GM23248 (cell line): ENCODE results near the gene OR6K3. TPM values are rescaled to one million over a fixed set of nuclear protein-coding genes. Genes with fewer than 3 reads are reported as not detected.
"Not testable (repeated sequence)": the region's sequence is repeated elsewhere in the genome, so short reads cannot be mapped to it uniquely, and the experiment has no call there.

Experiments
- DNase-seq: peaks from one replicate; pipeline ENCODE4 v3.0.0-alpha.2; 2015
- H2AFZ ChIP-seq: fragments of 200-600 bp; sonication (generic); 2 replicates; pipeline ENCODE4 v1.6.1; 2016; ENCODE audit warnings: antibody characterized with exemption
- H3F3A ChIP-seq: fragments of 200-600 bp; sonication (generic); 2 replicates; pipeline ENCODE4 v1.6.1; 2016; ENCODE audit warnings: mild to moderate bottlenecking, antibody characterized with exemption, mixed run types; ENCODE audit not compliant: insufficient read depth
- H3K27ac ChIP-seq: fragments of 200-600 bp; sonication (generic); 2 replicates; pipeline ENCODE4 v1.5.1; 2016; ENCODE audit warnings: mild to moderate bottlenecking
- H3K27me3 ChIP-seq: fragments of 200-600 bp; sonication (generic); replicated peaks from 2 replicates; pipeline ENCODE4 v1.6.1; 2016; ENCODE audit warnings: mild to moderate bottlenecking; ENCODE audit not compliant: insufficient read depth
- H3K36me3 ChIP-seq: fragments of 200-600 bp; sonication (generic); 2 replicates; pipeline ENCODE4 v1.6.1; 2016; ENCODE audit warnings: low read depth, mild to moderate bottlenecking
- H3K4me1 ChIP-seq: fragments of 200-600 bp; sonication (generic); 2 replicates; pipeline ENCODE4 v1.6.1; 2016; ENCODE audit warnings: mild to moderate bottlenecking; ENCODE audit not compliant: insufficient read depth
- H3K4me2 ChIP-seq: fragments of 200-600 bp; sonication (generic); one replicate; pipeline ENCODE4 v1.6.1; 2016; ENCODE audit warnings: mild to moderate bottlenecking; ENCODE audit not compliant: unreplicated experiment
- H3K4me3 ChIP-seq: fragments of 200-600 bp; sonication (generic); 2 replicates; pipeline ENCODE4 v1.5.1; 2016; ENCODE audit warnings: mild to moderate bottlenecking
- H3K79me2 ChIP-seq: fragments of 200-600 bp; sonication (generic); 2 replicates; pipeline ENCODE4 v1.6.1; 2016; ENCODE audit warnings: mild to moderate bottlenecking; ENCODE audit not compliant: insufficient read depth
- H3K9ac ChIP-seq: fragments of 200-600 bp; sonication (generic); 2 replicates; pipeline ENCODE4 v1.6.1; 2016; ENCODE audit warnings: mild to moderate bottlenecking
- H3K9me2 ChIP-seq: fragments of 200-600 bp; sonication (generic); 2 replicates; pipeline ENCODE4 v1.6.1; 2016; ENCODE audit warnings: mixed run types, mild to moderate bottlenecking, moderate library complexity; ENCODE audit not compliant: insufficient read depth
- H3K9me3 ChIP-seq: fragments of 200-600 bp; sonication (generic); one replicate; pipeline ENCODE4 v1.6.1; 2017; ENCODE audit warnings: low read depth
- H4K20me1 ChIP-seq: fragments of 200-600 bp; sonication (generic); 2 replicates; pipeline ENCODE4 v1.6.0; 2016; ENCODE audit not compliant: insufficient read depth
- EZH2 ChIP-seq: fragments of 200-600 bp; sonication (generic); IDR thresholded peaks from 2 replicates; pipeline ENCODE4 v1.6.1; 2018; ENCODE audit warnings: antibody characterized with exemption, mild to moderate bottlenecking; ENCODE audit not compliant: insufficient read depth, poor library complexity, severe bottlenecking
- EZH2phosphoT487 ChIP-seq: fragments of 200-600 bp; sonication (generic); IDR thresholded peaks from 2 replicates; pipeline ENCODE4 v1.6.1; 2018; ENCODE audit warnings: antibody characterized with exemption, moderate library complexity, mild to moderate bottlenecking, low read depth; ENCODE audit not compliant: insufficient read depth
- WGBS, 2 experiments: methylation state at CpG; one replicate each; pipeline ENCODE4 v1.1.6; 2015 to 2017; ENCODE audit warnings: low lambda C conversion rate in 2 of 2, low coverage in 1 of 2; ENCODE audit errors: missing lambda C conversion rate in 2 of 2; 5-methylcytosine and 5-hydroxymethylcytosine counted together
- in situ Hi-C: fragments of 300-500 bp; cut with MboI; formaldehyde crosslinking; loops from 2 replicates; pipeline ENCODE4 v1.15.0; 2020
- polyA plus RNA-seq: library from polyadenylated mRNA; unstranded; fragments of >200 nt; fragmentation: Nextera tagmentation; extraction: Ambion mirVana; gene quantifications from 2 replicates; pipeline ENCODE4 v1.2.1, GENCODE V29; 2016
- total RNA-seq: library from RNA; depleted of rRNA; stranded (reverse); fragments of >200 nt; shearing (Covaris generic); gene quantifications from 2 replicates; pipeline ENCODE4 v1.2.3, GENCODE V29; 2014

Gene OR6K3
- total and polyA plus RNA-seq, 2 experiments from 2014 or later, result not detected

DNA sequence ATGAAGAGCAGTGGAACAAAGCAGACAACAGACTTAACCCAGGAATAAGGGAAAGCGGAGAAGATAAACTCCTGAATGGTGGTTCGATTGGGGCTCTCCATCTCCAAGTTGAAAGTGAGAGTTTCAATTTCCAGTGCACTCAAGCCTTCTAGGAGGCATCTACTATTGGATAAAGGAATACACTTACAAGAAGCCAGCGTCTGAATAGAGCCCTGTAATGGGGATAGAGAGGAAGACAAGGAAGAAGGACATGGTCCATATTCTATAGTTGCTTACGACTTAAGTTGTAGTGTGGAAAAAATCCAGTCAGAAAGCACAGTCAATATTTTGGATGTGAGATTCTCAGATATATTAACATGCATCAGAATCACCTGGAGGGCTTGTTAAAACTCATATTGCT is 20.0 kb downstream of the OR6K3 start, which contains the start of gene OR6K2:
TSS of gene OR6K2 (minus strand) at position 101 of the 400 bp plus-strand sequence. CDS start at position 101, 0 bp downstream.
- TF ChIP-seq EZH2 (no peak), EZH2phosphoT487 (no peak)

DNA sequence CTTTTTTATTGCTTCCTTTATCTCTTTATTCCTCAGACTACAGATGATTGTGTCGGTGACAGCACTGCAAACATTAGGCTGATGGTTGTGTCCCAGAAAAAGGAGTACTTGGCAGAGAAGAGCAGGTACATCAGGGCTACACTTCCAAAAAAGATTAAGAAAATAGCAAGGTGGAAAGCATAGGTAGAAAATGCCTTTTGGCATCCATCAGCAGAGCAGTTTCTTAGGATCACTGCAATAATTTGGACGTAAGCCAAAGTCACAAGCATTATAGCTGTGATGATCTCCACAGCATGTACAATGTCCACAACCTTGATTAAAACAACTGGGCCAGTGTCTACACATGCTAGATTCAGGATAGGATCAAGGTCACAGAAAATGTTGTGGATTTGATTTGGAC is 25.9 kb downstream of the OR6K3 start:
- Histone ChIP-seq H3K4me1 (no peaks in the 10 kb centered on the region), H3K9me2 (no peaks in the 10 kb centered on the region), H3K9me3 (no peaks in the 10 kb centered on the region), H3K27me3 (no peaks in the 10 kb centered on the region), H2AFZ (no peak overlapping the region), H3K27ac (no peak overlapping the region), H3K4me3 (no peak overlapping the region), H4K20me1 (no peaks in the 10 kb centered on the region), H3K36me3 (no peaks in the 10 kb centered on the region), H3K4me2 (no peak overlapping the region), H3F3A (no peaks in the 10 kb centered on the region), H3K79me2 (no peaks in the 10 kb centered on the region), H3K9ac (no peak overlapping the region)
- in situ Hi-C loops, result no loop called here
- 39% methylated on average over 2 of the region's 2 CpGs for WGBS, 2 experiments
- TF ChIP-seq EZH2phosphoT487, result no peak
- no peak for TF ChIP-seq EZH2
- no peak for DNase-seq

More for the DNA sequence above, 20.0 kb downstream of the OR6K3 start, which contains the start of gene OR6K2:
- no peaks in the 10 kb centered on the region for H3K27me3 ChIP-seq
- in situ Hi-C loops, result no loop called here
- no peaks in the 10 kb centered on the region for H3K9me3 ChIP-seq
- no peak within 1 kb of the TSS for H3K4me3 ChIP-seq
- no peak for DNase-seq
- H3K4me1 ChIP-seq, result no peaks in the 10 kb centered on the region
- no peaks in the 10 kb centered on the region for H3K36me3 ChIP-seq
- H3K9ac ChIP-seq, result no peak within 1 kb of the TSS
- no peaks in the 10 kb centered on the region for H4K20me1 ChIP-seq
- no peaks in the 10 kb centered on the region for H3K9me2 ChIP-seq
- H3K4me2 ChIP-seq, result no peak within 1 kb of the TSS
- no peak within 1 kb of the TSS for H3K27ac ChIP-seq
- no peak within 1 kb of the TSS for H2AFZ ChIP-seq
- no peaks in the 10 kb centered on the region for H3K79me2 ChIP-seq
- WGBS, 2 experiments, result 30 to 39% methylated on average over 4 of the region's 4 CpGs
- no peaks in the 10 kb centered on the region for H3F3A ChIP-seq

DNA sequence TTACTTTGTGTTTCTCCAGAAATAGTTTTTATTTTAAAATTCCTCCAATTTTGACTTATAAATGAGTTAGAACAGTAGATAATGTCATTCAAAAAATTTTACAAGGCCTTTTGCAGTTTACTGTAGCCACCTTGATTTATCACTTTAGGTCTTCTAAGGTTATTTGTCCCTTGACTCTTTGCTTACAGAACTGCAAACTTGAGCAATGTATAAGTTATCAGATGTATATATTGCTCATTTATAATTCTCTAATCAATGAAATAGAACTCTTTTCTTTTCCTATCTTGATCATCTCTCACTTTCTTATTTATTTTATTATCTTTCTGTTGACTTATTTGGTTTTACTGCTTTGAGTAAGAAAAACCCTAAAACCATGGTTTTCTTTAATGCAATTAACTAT is 28.2 kb downstream of the OR6K3 start:
- no peak overlapping the region for H3K4me2 ChIP-seq
- no peaks in the 10 kb centered on the region for H3K36me3 ChIP-seq
- no peaks in the 10 kb centered on the region for H3K9me3 ChIP-seq
- no peaks in the 10 kb centered on the region for H3K79me2 ChIP-seq
- no peak overlapping the region for H3K9ac ChIP-seq
- no peaks in the 10 kb centered on the region for H3K9me2 ChIP-seq
- no peak overlapping the region for H3K4me3 ChIP-seq
- no peak for TF ChIP-seq EZH2
- TF ChIP-seq EZH2phosphoT487, result no peak
- H3F3A ChIP-seq, result no peaks in the 10 kb centered on the region
- H3K27ac ChIP-seq, result no peak overlapping the region
- no peaks in the 10 kb centered on the region for H3K27me3 ChIP-seq
- H3K4me1 ChIP-seq, result no peaks in the 10 kb centered on the region
- DNase-seq, result no peak
- H2AFZ ChIP-seq, result no peak overlapping the region
- no peaks in the 10 kb centered on the region for H4K20me1 ChIP-seq
- in situ Hi-C loops, result no loop called here

DNA sequence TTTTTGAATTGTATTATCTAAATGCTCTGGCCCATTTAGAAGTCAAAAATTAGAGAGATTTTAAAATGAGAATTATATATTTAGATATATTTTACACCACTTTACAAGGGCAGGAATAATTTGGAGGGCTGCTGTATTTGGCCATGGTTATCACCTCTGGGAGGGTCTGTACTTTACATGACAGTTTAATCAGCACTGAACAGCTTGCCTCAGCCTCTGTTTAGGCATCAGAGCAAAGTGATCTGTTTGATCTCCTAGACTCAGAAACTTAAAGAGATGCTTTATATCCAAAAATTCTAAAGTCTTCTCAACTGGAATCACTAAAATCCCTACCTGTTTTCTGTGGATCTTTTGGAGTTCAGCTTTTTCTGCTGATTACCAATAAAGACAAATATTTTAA is 28.6 kb downstream of the OR6K3 start:
- no peaks in the 10 kb centered on the region for H3K79me2 ChIP-seq
- H3K4me2 ChIP-seq, result no peak overlapping the region
- H2AFZ ChIP-seq, result no peak overlapping the region
- H3F3A ChIP-seq, result no peaks in the 10 kb centered on the region
- no peak for TF ChIP-seq EZH2phosphoT487
- no peak for TF ChIP-seq EZH2
- H3K9ac ChIP-seq, result no peak overlapping the region
- DNase-seq, result no peak
- H4K20me1 ChIP-seq, result no peaks in the 10 kb centered on the region
- no peak overlapping the region for H3K4me3 ChIP-seq
- no peaks in the 10 kb centered on the region for H3K36me3 ChIP-seq
- no peaks in the 10 kb centered on the region for H3K4me1 ChIP-seq
- H3K9me2 ChIP-seq, result no peaks in the 10 kb centered on the region
- H3K27ac ChIP-seq, result no peak overlapping the region
- no peaks in the 10 kb centered on the region for H3K27me3 ChIP-seq
- no peaks in the 10 kb centered on the region for H3K9me3 ChIP-seq
- in situ Hi-C loops, result no loop called here

DNA sequence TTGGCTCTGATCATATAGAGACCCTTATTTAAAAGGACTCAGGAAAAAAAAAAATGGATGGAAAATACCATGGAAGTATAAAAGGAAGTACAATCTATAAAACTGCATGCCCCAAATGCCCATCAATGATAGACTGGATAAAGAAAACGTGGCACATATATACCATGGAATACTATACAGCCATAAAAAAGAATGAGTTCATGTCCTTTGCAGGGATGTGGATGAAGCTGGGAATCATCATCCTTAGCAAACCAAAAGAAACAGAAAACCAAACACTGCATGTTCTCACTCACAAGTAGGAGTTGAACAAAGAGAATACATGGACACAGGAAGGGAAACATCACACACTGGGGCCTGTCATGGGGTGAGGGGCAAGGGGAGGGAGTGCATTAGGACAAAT is 29.4 kb downstream of the OR6K3 start:
- H4K20me1 ChIP-seq, H3F3A ChIP-seq, H3K9ac ChIP-seq, H3K4me2 ChIP-seq, H3K4me1 ChIP-seq, H2AFZ ChIP-seq, H3K9me2 ChIP-seq, H3K27me3 ChIP-seq, H3K9me3 ChIP-seq, H3K36me3 ChIP-seq, in situ Hi-C loops, DNase-seq, H3K79me2 ChIP-seq, H3K27ac ChIP-seq, H3K4me3 ChIP-seq: not testable (repeated sequence)
- 0% methylated on average over 1 of the region's 1 CpG for WGBS, 2 experiments
